H9 (cell line): ENCODE data around the gene MYO7B. TPM values are rescaled to one million over a fixed set of nuclear protein-coding genes. Genes with fewer than 3 reads are reported as not detected.

Experiments
- DNase-seq: peaks from one replicate; pipeline ENCODE4 v3.0.0-alpha.2; 2017
- H2AFZ ChIP-seq: one replicate; pipeline ENCODE4 v1.6.1; 2013; ENCODE audit warnings: mild to moderate bottlenecking, low read length, control low read depth, moderate library complexity
- H2AK5ac ChIP-seq: 2 replicates; pipeline ENCODE4 v1.6.1; 2013; ENCODE audit warnings: low read length, control low read depth, mixed read lengths; ENCODE audit not compliant: insufficient read length
- H2BK120ac ChIP-seq: one replicate; pipeline ENCODE4 v1.6.1; 2013; ENCODE audit warnings: low read depth, mild to moderate bottlenecking, low read length, control low read depth, inconsistent platforms; ENCODE audit not compliant: poor library complexity, severe bottlenecking
- H2BK12ac ChIP-seq: 2 replicates; pipeline ENCODE4 v1.6.1; 2013; ENCODE audit warnings: low read length, control low read depth, mixed read lengths, low read depth; ENCODE audit not compliant: insufficient read length
- H2BK15ac ChIP-seq: 2 replicates; pipeline ENCODE4 v1.6.1; 2013; ENCODE audit warnings: low read depth, low read length, control low read depth
- H2BK20ac ChIP-seq: one replicate; pipeline ENCODE4 v1.6.1; 2013; ENCODE audit warnings: low read depth, mild to moderate bottlenecking, low read length, control low read depth, inconsistent platforms; ENCODE audit not compliant: poor library complexity, severe bottlenecking
- H2BK5ac ChIP-seq: 2 replicates; pipeline ENCODE4 v1.6.1; 2013; ENCODE audit warnings: low read length, control low read depth, mixed read lengths; ENCODE audit not compliant: insufficient read length
- H3K14ac ChIP-seq: 2 replicates; pipeline ENCODE4 v1.6.1; 2013; ENCODE audit warnings: low read length, control low read depth; ENCODE audit not compliant: insufficient read depth
- H3K18ac ChIP-seq: 2 replicates; pipeline ENCODE4 v1.6.1; 2013; ENCODE audit warnings: low read depth, mild to moderate bottlenecking, mixed read lengths, low read length, control low read depth; ENCODE audit not compliant: insufficient read length
- H3K23ac ChIP-seq: 2 replicates; pipeline ENCODE4 v1.6.1; 2013; ENCODE audit warnings: low read length, control low read depth, mixed read lengths, low read depth; ENCODE audit not compliant: insufficient read length
- H3K23me2 ChIP-seq: 2 replicates; pipeline ENCODE4 v1.6.1; 2013; ENCODE audit warnings: low read depth, mild to moderate bottlenecking, mixed read lengths, low read length, control low read depth; ENCODE audit not compliant: insufficient read length, poor library complexity, severe bottlenecking
- H3K27ac ChIP-seq: 2 replicates; pipeline ENCODE4 v1.5.1; 2013; ENCODE audit warnings: low read length, control low read depth, mixed read lengths, low read depth; ENCODE audit not compliant: insufficient read length
- H3K27me3 ChIP-seq: 2 replicates; pipeline ENCODE4 v1.6.1; 2013; ENCODE audit warnings: low read length, control low read depth, inconsistent platforms; ENCODE audit not compliant: insufficient read depth
- H3K4ac ChIP-seq: 2 replicates; pipeline ENCODE4 v1.6.1; 2013; ENCODE audit warnings: low read depth, mild to moderate bottlenecking, control low read depth, inconsistent platforms, low read length, moderate library complexity
- H3K4me1 ChIP-seq: 2 replicates; pipeline ENCODE4 v1.6.1; 2013; ENCODE audit warnings: low read length, control low read depth, inconsistent platforms; ENCODE audit not compliant: insufficient read depth
- H3K4me2 ChIP-seq: 2 replicates; pipeline ENCODE4 v1.6.1; 2013; ENCODE audit warnings: low read length, control low read depth, mixed read lengths; ENCODE audit not compliant: insufficient read length, insufficient read depth
- H3K56ac ChIP-seq: 2 replicates; pipeline ENCODE4 v1.6.1; 2013; ENCODE audit warnings: low read depth, mild to moderate bottlenecking, mixed read lengths, low read length, control low read depth; ENCODE audit not compliant: insufficient read length
- H3K79me1 ChIP-seq: 2 replicates; pipeline ENCODE4 v1.6.1; 2013; ENCODE audit warnings: low read depth, mild to moderate bottlenecking, moderate library complexity, low read length, control low read depth, inconsistent platforms; ENCODE audit not compliant: insufficient read depth, poor library complexity, severe bottlenecking
- H3K79me2 ChIP-seq: 2 replicates; pipeline ENCODE4 v1.6.1; 2013; ENCODE audit warnings: low read length, control low read depth, inconsistent platforms; ENCODE audit not compliant: insufficient read depth
- H3K9ac ChIP-seq: 2 replicates; pipeline ENCODE4 v1.6.1; 2013; ENCODE audit warnings: low read length, control low read depth, mixed read lengths; ENCODE audit not compliant: insufficient read length; ENCODE audit errors: extremely low read depth
- H3K9me3 ChIP-seq: one replicate; pipeline ENCODE4 v1.6.1; 2013; ENCODE audit warnings: low read depth, low read length, inconsistent platforms; ENCODE audit not compliant: control insufficient read depth
- H3T11ph ChIP-seq: one replicate; pipeline ENCODE4 v1.6.1; 2013; ENCODE audit warnings: mild to moderate bottlenecking, low read length, control low read depth, inconsistent platforms
- H4K20me1 ChIP-seq: one replicate; pipeline ENCODE4 v1.6.1; 2013; ENCODE audit not compliant: control insufficient read depth, insufficient read length, insufficient read depth
- H4K5ac ChIP-seq: 2 replicates; pipeline ENCODE4 v1.6.1; 2013; ENCODE audit warnings: low read depth, mild to moderate bottlenecking, mixed read lengths, low read length, control low read depth; ENCODE audit not compliant: insufficient read length
- H4K8ac ChIP-seq: replicated peaks from 2 replicates; pipeline ENCODE4 v1.6.1; 2013; ENCODE audit warnings: low read length, control low read depth, mixed read lengths, low read depth; ENCODE audit not compliant: insufficient read length
- H4K91ac ChIP-seq: 2 replicates; pipeline ENCODE4 v1.6.1; 2013; ENCODE audit warnings: low read depth, mild to moderate bottlenecking, moderate library complexity, mixed read lengths, low read length, control low read depth; ENCODE audit not compliant: insufficient read length
- H3K27ac Mint-ChIP-seq, 3 experiments: 2 replicates in 2 of 3; 3 replicates in 1 of 3; pipeline ENCODE4 v1.8.0; 2020 to 2021; ENCODE audit warnings: mixed read lengths in 3 of 3, mild to moderate bottlenecking in 1 of 3, moderate library complexity in 1 of 3
- H3K27me3 Mint-ChIP-seq: 2 replicates; pipeline ENCODE4 v1.8.0; 2021; ENCODE audit warnings: low read depth, mild to moderate bottlenecking, moderate library complexity, mixed read lengths
- H3K36me3 Mint-ChIP-seq, 3 experiments: 2 replicates in 2 of 3; 3 replicates in 1 of 3; pipeline ENCODE4 v1.8.0; 2020 to 2021; ENCODE audit warnings: low read depth in 3 of 3, mixed read lengths in 3 of 3; ENCODE audit not compliant: insufficient read depth in 1 of 3
- H3K4me1 Mint-ChIP-seq, 2 experiments: 2 replicates each; pipeline ENCODE4 v1.8.0; 2020; ENCODE audit warnings: mixed read lengths in 2 of 2
- H3K4me3 Mint-ChIP-seq, 2 experiments: 2 replicates in 1 of 2; 3 replicates in 1 of 2; pipeline ENCODE4 v1.8.0; 2020 to 2021; ENCODE audit warnings: mild to moderate bottlenecking in 2 of 2, mixed read lengths in 2 of 2, moderate library complexity in 1 of 2
- H3K9me3 Mint-ChIP-seq, 2 experiments: 2 replicates in 1 of 2; 3 replicates in 1 of 2; pipeline ENCODE4 v1.8.0; 2020; ENCODE audit warnings: mild to moderate bottlenecking in 2 of 2, mixed read lengths in 2 of 2, moderate library complexity in 1 of 2
- WGBS: extraction: QIAGEN DNeasy Blood & Tissue Kit; methylation state at CpG from one replicate; pipeline ENCODE4 v1.1.7; 2013; ENCODE audit warnings: missing lambda C conversion rate, low lambda C conversion rate, mixed read lengths; ENCODE audit not compliant: insufficient read length; ENCODE audit errors: extremely low coverage; 5-methylcytosine and 5-hydroxymethylcytosine counted together
- total RNA-seq: library from RNA; stranded (reverse); gene quantifications from 2 replicates; pipeline ENCODE4 v1.2.1, GENCODE V29; 2021
- TF ChIP-seq, protein P1 (sequence below): fragments of 200-600 bp; sonication (generic); conservative IDR thresholded peaks from 3 replicates; pipeline ENCODE4 v1.8.0; 2021; ENCODE audit warnings: antibody characterized with exemption, mild to moderate bottlenecking

The MYO7B gene
- total RNA-seq, 1 experiment from 2014 or later = not detected

GRCh38 chr2:127634626-127635379, 99.3 kb downstream of the MYO7B start:
- no peak overlapping the region for H3K9ac ChIP-seq
- no peak for DNase-seq
- no peak overlapping the region for H2BK15ac ChIP-seq
- no peak overlapping the region for H3K4ac ChIP-seq
- H2BK5ac ChIP-seq = no peak overlapping the region
- no peak overlapping the region for H2BK120ac ChIP-seq
- Mint-ChIP-seq H3K4me1 (peaks cover 8% of the 10 kb centered on the region in 2 experiments), H3K36me3 (no peaks in the 10 kb centered on the region), H3K4me3 (no peak overlapping the region; a peak in 1 of 5 replicates), H3K9me3 (no peaks in the 10 kb centered on the region), H3K27me3 (no peaks in the 10 kb centered on the region), H3K27ac (no peak overlapping the region; a peak in 1 of 7 replicates)
- H3K18ac ChIP-seq = no peak overlapping the region
- no peak overlapping the region for H2BK12ac ChIP-seq
- no peak overlapping the region for H3K27ac ChIP-seq
- no peak overlapping the region for H3K4me2 ChIP-seq
- H3K9me3 ChIP-seq = no peaks in the 10 kb centered on the region
- no peak overlapping the region for H4K5ac ChIP-seq
- H4K20me1 ChIP-seq = no peaks in the 10 kb centered on the region
- H3K23me2 ChIP-seq = no peaks in the 10 kb centered on the region
- no peak overlapping the region for H4K8ac ChIP-seq
- no peak overlapping the region for H3T11ph ChIP-seq
- no peak overlapping the region for H3K23ac ChIP-seq
- no peak overlapping the region for H3K56ac ChIP-seq
- no peak overlapping the region for H2AK5ac ChIP-seq
- H2AFZ ChIP-seq = no peak overlapping the region
- no peaks in the 10 kb centered on the region for H3K79me2 ChIP-seq
- TF ChIP-seq, protein P1, sequence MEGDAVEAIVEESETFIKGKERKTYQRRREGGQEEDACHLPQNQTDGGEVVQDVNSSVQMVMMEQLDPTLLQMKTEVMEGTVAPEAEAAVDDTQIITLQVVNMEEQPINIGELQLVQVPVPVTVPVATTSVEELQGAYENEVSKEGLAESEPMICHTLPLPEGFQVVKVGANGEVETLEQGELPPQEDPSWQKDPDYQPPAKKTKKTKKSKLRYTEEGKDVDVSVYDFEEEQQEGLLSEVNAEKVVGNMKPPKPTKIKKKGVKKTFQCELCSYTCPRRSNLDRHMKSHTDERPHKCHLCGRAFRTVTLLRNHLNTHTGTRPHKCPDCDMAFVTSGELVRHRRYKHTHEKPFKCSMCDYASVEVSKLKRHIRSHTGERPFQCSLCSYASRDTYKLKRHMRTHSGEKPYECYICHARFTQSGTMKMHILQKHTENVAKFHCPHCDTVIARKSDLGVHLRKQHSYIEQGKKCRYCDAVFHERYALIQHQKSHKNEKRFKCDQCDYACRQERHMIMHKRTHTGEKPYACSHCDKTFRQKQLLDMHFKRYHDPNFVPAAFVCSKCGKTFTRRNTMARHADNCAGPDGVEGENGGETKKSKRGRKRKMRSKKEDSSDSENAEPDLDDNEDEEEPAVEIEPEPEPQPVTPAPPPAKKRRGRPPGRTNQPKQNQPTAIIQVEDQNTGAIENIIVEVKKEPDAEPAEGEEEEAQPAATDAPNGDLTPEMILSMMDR = no peak
- H3K14ac ChIP-seq = no peak overlapping the region
- H4K91ac ChIP-seq = no peak overlapping the region
- no peaks in the 10 kb centered on the region for H3K79me1 ChIP-seq
- H3K4me1 ChIP-seq = no peaks in the 10 kb centered on the region; the same call in 1 of the 2 replicates
- no CpG with 5 or more reads among the region's 17 CpGs for WGBS
- no peaks in the 10 kb centered on the region for H3K27me3 ChIP-seq
- H2BK20ac ChIP-seq = no peak overlapping the region
